Esophagus (tissue), 2 donors: ENCODE data around the gene MSI2. TPM values are rescaled to one million over a fixed set of nuclear protein-coding genes. Genes with fewer than 3 reads are reported as not detected.

Source experiments
- H3K27ac ChIP-seq, 2 donors: one replicate each; pipeline ENCODE4 v1.5.1; 2013; ENCODE audit warnings: low read depth in 2 of 2, mild to moderate bottlenecking in 2 of 2, inconsistent platforms in 1 of 2, low read length in 1 of 2, moderate library complexity in 1 of 2
- H3K27me3 ChIP-seq, 2 donors: one replicate each; pipeline ENCODE4 v1.6.1; 2013; ENCODE audit warnings: low read length in 2 of 2, control low read depth in 1 of 2, mild to moderate bottlenecking in 1 of 2; ENCODE audit not compliant: insufficient read depth in 2 of 2, control insufficient read depth in 1 of 2
- H3K36me3 ChIP-seq, 2 donors: one replicate each; pipeline ENCODE4 v1.6.1; 2013; ENCODE audit warnings: low read length in 1 of 2; ENCODE audit not compliant: control insufficient read depth in 2 of 2, insufficient read depth in 2 of 2
- H3K4me1 ChIP-seq, 2 donors: one replicate each; pipeline ENCODE4 v1.6.1; 2013; ENCODE audit warnings: low read length in 1 of 2; ENCODE audit not compliant: control insufficient read depth in 2 of 2, insufficient read depth in 2 of 2
- H3K4me3 ChIP-seq, 2 donors: one replicate each; pipeline ENCODE4 v1.5.1; 2013; ENCODE audit warnings: low read length in 2 of 2, mild to moderate bottlenecking in 2 of 2, low read depth in 1 of 2, moderate library complexity in 1 of 2
- H3K9me3 ChIP-seq, 2 donors: one replicate each; pipeline ENCODE4 v1.6.1; 2013; ENCODE audit warnings: mild to moderate bottlenecking in 2 of 2, low read depth in 1 of 2, low read length in 1 of 2, moderate library complexity in 1 of 2; ENCODE audit not compliant: control insufficient read depth in 2 of 2, insufficient read depth in 1 of 2
- WGBS, 2 donors: extraction: QIAGEN DNeasy Blood & Tissue Kit; methylation state at CpG; one replicate each; pipeline ENCODE4 v1.1.7; 2013; 5-methylcytosine and 5-hydroxymethylcytosine counted together
- polyA plus RNA-seq, 2 donors: library from polyadenylated mRNA; stranded (reverse); fragments of 200-250 nt; gene quantifications; one replicate each; pipeline ENCODE4 v1.2.3, GENCODE V29; 2013
- donor health status: healthy with polysubstance abuse.
- donor health status: Bipolar disorder and iron deficiency.

MSI2 gene
- polyA plus RNA-seq, 2 donors: 7.8 to 8.2 TPM

- Histone ChIP-seq H3K36me3 (no peaks in the 10 kb centered on the region), H3K4me1 (peaks cover 0 to 3% of the 10 kb centered on the region in 2 donors), H3K27me3 (no peaks in the 10 kb centered on the region), H3K9me3 (no peaks in the 10 kb centered on the region), H3K27ac (no peak overlapping the region), H3K4me3 (no peak overlapping the region)
- 88 to 93% methylated on average over 4 of the region's 4 CpGs for WGBS, 2 donors
Measured at GRCh38 chr17:57586742-57587141, 330.4 kb downstream of the MSI2 start.

GRCh38 chr17:57587193-57587969 is 331.1 kb downstream of the MSI2 start:
- WGBS, 2 donors: 66 to 71% methylated on average over 16 of the region's 16 CpGs

GRCh38 chr17:57588086-57588485 is 331.8 kb downstream of the MSI2 start:
- WGBS, 2 donors: 81 to 88% methylated on average over 5 of the region's 5 CpGs
- H3K4me1 ChIP-seq: peaks cover 0 to 3% of the 10 kb centered on the region in 2 donors
- no peaks in the 10 kb centered on the region for H3K9me3 ChIP-seq
- H3K27me3 ChIP-seq: no peaks in the 10 kb centered on the region
- H3K27ac ChIP-seq: no peak overlapping the region
- no peak overlapping the region for H3K4me3 ChIP-seq
- no peaks in the 10 kb centered on the region for H3K36me3 ChIP-seq

More at GRCh38 chr17:57587193-57587969, 331.1 kb downstream of the MSI2 start:
- H3K27ac ChIP-seq: no peak overlapping the region
- H3K4me3 ChIP-seq: no peak overlapping the region
- H3K9me3 ChIP-seq: no peaks in the 10 kb centered on the region
- no peaks in the 10 kb centered on the region for H3K36me3 ChIP-seq
- peaks cover 0 to 3% of the 10 kb centered on the region in 2 donors for H3K4me1 ChIP-seq
- no peaks in the 10 kb centered on the region for H3K27me3 ChIP-seq

DNA sequence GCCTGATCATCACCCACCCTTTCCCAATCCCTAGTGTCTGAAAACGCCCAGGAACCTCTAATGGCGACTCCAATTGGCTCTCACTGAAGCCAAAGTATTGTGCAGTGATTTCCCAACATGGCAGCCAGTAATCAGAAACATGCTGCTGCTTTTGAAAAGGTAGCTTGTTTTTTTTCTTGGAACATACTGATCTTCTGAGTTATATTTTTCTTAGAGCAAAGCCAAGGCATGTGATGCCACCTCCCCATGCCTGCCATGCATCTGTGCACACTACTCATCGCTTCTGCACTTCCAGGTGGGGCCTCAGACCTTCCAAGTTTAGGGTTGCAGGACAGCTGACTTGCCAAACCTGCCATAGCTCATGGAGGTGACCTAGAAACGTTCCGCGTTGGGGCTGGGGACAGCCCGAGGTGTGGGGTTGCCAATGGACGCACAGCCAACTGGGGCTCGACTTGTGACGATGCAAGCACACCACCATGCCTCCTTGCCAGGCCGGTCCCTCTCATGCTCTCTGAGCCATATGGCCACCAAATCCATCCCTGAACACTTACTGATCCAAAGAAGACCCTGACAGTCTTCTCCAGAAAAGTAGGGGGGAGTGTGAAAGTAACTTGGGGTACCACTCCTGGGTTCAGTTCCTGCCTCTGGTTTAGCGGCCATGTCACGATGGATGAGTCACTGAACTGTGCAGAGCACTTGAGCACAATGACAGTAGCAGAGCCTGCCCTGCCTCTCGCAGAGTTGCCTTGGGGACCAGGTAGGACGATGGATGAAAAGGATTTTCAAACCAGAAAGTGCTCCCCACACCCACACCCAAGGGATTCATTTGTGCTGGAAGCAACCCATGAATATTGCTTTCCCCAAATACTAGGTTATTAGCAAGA is 333.1 kb downstream of the MSI2 start:
- Histone ChIP-seq H3K9me3 (no peaks in the 10 kb centered on the region), H3K36me3 (no peaks in the 10 kb centered on the region), H3K4me1 (peaks cover 0 to 3% of the 10 kb centered on the region in 2 donors), H3K4me3 (no peak overlapping the region), H3K27me3 (no peaks in the 10 kb centered on the region), H3K27ac (no peak overlapping the region)
- 91 to 93% methylated on average over 15 of the region's 15 CpGs for WGBS, 2 donors

DNA sequence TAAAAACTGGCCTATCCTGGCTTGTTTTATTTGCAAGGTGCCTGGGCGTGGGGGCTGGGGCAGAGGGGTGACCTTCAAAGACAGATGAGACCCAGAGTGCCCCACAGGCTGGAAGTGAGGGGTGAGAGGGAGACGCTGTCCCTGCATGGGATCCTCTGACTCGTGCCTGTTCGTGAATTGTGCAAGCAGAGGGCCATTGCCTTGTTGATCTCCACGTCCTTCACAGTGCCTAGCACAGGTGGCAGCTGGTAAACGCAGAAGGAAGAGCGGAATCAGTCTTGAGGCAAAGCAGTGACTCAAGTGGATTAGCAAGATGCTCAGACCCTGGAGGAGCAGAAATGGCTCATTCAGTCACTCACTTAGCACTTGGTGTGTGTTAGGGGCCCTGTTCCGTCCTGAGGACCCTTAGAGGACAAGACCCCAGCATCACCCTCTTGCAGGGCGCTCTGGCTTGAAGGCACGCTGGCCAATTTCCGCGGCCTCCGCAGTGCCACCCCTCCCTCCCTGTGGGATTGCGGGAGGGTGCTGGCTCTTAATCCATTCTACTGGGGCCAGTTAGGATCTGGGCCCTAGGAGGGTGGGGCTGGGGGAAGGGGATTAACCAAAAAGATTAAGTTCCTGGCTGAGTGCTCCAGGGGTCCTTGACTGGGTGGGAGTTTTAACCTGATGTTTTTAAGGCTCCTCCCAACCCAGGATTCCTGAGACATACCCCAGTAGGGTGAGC is 337.6 kb downstream of the MSI2 start:
- no peaks in the 10 kb centered on the region for H3K36me3 ChIP-seq
- no peak overlapping the region for H3K4me3 ChIP-seq
- H3K4me1 ChIP-seq: no peaks in the 10 kb centered on the region
- H3K27me3 ChIP-seq: no peaks in the 10 kb centered on the region
- no peak overlapping the region for H3K27ac ChIP-seq
- no peaks in the 10 kb centered on the region for H3K9me3 ChIP-seq
- 96 to 97% methylated on average over 14 of the region's 14 CpGs for WGBS, 2 donors

- Histone ChIP-seq H3K4me1 (no peaks in the 10 kb centered on the region), H3K4me3 (no peak overlapping the region), H3K27ac (no peak overlapping the region), H3K27me3 (no peaks in the 10 kb centered on the region), H3K9me3 (no peaks in the 10 kb centered on the region), H3K36me3 (no peaks in the 10 kb centered on the region)
- 97% methylated on average over 5 of the region's 5 CpGs for WGBS, 2 donors
Measured at GRCh38 chr17:57594767-57595166, 338.4 kb downstream of the MSI2 start.

- no peaks in the 10 kb centered on the region for H3K9me3 ChIP-seq
- no peaks in the 10 kb centered on the region for H3K27me3 ChIP-seq
- no peaks in the 10 kb centered on the region for H3K4me1 ChIP-seq
- no peak overlapping the region for H3K27ac ChIP-seq
- H3K36me3 ChIP-seq: no peaks in the 10 kb centered on the region
- H3K4me3 ChIP-seq: no peak overlapping the region
- 93 to 96% methylated on average over 4 of the region's 4 CpGs for WGBS, 2 donors
Measured at GRCh38 chr17:57595426-57595825, 339.1 kb downstream of the MSI2 start.

DNA sequence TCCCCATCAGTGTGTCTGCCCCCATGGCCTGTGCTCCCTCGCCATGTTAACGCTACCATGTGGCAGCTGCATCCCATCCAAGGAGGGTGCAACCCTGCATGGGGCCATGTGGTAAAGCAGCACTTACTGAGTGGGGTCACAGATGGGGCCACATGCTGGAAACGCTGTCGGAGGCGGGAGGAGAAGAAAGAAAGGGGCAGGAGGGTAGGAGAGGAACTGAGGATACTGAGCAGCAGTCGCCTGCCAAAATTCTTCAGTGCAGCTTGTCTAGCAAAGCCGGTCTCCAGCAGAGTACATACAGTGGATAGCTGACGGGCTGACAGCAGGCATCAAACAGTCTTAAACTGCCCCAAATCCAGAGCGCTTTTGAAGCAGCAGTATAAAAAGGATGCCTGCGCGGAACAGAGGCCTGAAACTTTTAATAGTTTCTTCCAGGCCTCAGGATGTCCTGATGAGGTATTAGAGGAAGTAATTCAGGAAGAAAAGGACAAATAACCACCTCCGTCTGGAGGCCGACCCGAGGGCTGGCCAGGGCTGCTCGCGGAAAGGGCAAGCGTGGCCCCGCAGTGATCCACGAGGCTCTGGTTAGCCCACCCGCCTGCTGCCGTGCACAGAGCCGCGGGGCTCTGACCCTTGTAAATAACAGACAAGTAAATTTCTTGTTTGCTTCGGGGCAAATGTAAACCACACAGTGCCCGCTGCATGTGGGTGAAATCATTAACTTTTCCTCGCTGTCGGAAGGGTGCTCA is 339.8 kb downstream of the MSI2 start:
- WGBS, 2 donors: 80 to 82% methylated on average over 27 of the region's 27 CpGs
- H3K4me3 ChIP-seq: no peak overlapping the region

GRCh38 chr17:57597101-57597500 is 340.8 kb downstream of the MSI2 start:
- Histone ChIP-seq H3K27me3 (no peaks in the 10 kb centered on the region), H3K36me3 (peaks cover 0 to 3% of the 10 kb centered on the region in 2 donors), H3K4me3 (no peak overlapping the region), H3K27ac (no peak overlapping the region), H3K4me1 (no peaks in the 10 kb centered on the region), H3K9me3 (no peaks in the 10 kb centered on the region)
- WGBS, 2 donors: 73 to 95% methylated on average over 5 of the region's 5 CpGs

More for the DNA sequence above, 339.8 kb downstream of the MSI2 start:
- no peaks in the 10 kb centered on the region for H3K36me3 ChIP-seq
- H3K4me1 ChIP-seq: no peaks in the 10 kb centered on the region
- no peaks in the 10 kb centered on the region for H3K9me3 ChIP-seq
- H3K27me3 ChIP-seq: no peaks in the 10 kb centered on the region
- H3K27ac ChIP-seq: no peak overlapping the region
